ENCODE measurements around the gene MAP6. TPM values are rescaled to one million over a fixed set of nuclear protein-coding genes. Genes with fewer than 3 reads are reported as not detected.

MAP6 gene
- total and polyA plus RNA-seq, 2 of the 13 experiments (the other 11 are each of a cell fraction or from before 2014, with no cell fraction given): 0.04 TPM; not detected in 1

DNA sequence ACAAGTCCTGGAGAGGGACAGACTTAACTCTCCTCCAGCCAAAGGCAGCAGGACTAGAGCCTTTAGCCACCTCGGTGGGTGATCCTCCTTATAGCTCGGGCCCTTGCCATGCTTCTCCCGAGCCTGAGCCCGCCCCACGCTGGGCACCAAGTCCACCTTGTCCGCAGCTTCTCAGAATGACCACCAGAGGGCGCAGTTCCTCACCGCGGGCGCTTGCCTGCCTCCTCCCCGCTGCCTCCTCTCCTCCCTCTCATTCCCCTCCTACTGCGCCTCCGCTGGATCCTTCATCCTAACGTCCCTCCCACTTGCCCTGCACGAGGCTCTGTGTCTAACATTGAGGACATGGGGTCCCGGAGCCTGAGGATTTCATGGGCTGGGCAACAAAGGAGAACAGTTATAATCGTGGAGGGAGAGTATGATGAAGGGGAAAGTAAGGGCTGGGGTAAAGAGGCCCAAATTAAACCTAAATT, 37.5 kb upstream of the MAP6 start (continued):
- TF ChIP-seq, protein P1, sequence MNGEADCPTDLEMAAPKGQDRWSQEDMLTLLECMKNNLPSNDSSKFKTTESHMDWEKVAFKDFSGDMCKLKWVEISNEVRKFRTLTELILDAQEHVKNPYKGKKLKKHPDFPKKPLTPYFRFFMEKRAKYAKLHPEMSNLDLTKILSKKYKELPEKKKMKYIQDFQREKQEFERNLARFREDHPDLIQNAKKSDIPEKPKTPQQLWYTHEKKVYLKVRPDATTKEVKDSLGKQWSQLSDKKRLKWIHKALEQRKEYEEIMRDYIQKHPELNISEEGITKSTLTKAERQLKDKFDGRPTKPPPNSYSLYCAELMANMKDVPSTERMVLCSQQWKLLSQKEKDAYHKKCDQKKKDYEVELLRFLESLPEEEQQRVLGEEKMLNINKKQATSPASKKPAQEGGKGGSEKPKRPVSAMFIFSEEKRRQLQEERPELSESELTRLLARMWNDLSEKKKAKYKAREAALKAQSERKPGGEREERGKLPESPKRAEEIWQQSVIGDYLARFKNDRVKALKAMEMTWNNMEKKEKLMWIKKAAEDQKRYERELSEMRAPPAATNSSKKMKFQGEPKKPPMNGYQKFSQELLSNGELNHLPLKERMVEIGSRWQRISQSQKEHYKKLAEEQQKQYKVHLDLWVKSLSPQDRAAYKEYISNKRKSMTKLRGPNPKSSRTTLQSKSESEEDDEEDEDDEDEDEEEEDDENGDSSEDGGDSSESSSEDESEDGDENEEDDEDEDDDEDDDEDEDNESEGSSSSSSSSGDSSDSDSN (CRISPR knock-in tag; IDR thresholded peaks at IDR 0.05): peak; percentile 40; the same call in 1 of the 2 replicates
- TF ChIP-seq, protein P2, sequence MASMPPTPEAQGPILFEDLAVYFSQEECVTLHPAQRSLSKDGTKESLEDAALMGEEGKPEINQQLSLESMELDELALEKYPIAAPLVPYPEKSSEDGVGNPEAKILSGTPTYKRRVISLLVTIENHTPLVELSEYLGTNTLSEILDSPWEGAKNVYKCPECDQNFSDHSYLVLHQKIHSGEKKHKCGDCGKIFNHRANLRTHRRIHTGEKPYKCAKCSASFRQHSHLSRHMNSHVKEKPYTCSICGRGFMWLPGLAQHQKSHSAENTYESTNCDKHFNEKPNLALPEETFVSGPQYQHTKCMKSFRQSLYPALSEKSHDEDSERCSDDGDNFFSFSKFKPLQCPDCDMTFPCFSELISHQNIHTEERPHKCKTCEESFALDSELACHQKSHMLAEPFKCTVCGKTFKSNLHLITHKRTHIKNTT (CRISPR knock-in tag; IDR thresholded peaks at IDR 0.05): no peak
- TF ChIP-seq, protein P3, sequence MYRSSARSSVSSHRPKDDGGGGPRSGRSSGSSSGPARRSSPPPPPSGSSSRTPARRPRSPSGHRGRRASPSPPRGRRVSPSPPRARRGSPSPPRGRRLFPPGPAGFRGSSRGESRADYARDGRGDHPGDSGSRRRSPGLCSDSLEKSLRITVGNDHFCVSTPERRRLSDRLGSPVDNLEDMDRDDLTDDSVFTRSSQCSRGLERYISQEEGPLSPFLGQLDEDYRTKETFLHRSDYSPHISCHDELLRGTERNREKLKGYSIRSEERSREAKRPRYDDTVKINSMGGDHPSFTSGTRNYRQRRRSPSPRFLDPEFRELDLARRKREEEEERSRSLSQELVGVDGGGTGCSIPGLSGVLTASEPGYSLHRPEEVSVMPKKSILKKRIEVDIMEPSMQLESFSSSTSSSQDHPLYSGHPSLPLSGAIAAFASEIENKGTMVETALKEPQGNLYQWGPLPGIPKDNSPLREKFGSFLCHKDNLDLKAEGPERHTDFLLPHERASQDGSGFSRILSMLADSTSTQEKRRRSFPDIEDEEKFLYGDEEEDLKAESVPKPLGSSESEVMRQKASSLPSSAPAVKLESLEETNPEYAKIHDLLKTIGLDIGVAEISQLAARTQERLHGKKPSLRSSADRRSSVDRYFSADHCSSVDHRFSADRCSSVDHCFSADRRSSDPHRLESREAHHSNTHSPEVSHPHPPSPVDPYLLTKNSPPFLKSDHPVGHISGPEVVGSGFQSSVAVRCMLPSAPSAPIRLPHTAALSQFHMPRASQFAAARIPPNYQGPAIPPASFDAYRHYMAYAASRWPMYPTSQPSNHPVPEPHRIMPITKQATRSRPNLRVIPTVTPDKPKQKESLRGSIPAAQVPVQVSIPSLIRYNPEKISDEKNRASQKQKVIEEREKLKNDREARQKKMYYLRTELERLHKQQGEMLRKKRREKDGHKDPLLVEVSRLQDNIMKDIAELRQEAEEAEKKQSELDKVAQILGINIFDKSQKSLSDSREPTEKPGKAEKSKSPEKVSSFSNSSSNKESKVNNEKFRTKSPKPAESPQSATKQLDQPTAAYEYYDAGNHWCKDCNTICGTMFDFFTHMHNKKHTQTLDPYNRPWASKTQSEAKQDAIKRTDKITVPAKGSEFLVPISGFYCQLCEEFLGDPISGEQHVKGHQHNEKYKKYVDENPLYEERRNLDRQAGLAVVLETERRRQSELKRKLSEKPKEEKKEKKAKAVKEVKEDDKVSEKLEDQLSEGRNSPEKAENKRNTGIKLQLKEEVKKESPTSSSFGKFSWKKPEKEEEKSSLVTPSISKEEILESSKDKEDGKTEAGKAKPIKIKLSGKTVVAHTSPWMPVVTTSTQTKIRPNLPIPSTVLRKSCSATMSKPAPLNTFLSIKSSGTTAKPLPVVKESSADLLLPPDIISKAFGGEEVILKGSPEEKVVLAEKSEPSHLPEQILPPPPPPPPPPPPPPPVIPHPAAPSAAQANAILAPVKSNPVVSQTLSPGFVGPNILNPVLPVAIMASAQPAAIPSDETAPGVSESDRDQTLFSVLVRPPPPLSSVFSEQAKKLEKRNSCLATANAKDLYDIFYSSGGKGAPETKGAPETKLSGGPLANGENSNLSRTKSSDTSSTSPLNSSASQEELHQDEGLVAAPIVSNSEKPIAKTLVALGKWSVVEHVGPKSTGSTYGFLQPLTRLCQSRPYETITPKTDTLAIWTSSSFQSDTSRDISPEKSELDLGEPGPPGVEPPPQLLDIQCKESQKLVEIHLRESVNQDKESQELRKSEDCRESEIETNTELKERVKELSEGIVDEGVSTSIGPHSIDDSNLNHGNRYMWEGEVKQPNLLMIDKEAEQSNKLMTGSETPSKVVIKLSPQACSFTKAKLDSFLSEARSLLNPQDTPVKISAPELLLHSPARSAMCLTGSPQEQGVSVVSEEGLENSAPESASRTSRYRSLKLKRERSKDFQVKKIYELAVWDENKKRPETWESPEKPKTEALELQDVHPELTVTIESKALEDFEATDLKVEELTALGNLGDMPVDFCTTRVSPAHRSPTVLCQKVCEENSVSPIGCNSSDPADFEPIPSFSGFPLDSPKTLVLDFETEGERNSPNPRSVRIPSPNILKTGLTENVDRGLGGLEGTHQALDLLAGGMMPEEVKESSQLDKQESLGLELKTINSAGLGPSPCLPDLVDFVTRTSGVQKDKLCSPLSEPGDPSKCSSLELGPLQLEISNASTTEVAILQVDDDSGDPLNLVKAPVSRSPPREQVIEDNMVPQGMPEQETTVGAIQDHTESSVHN (CRISPR knock-in tag; IDR thresholded peaks at IDR 0.05): no peak
- TF ChIP-seq RARG (CRISPR knock-in tag; IDR thresholded peaks at IDR 0.05; ENCODE audit: low read depth) (no peak), NFRKB (IDR thresholded peaks at IDR 0.05) (no peak), ZNF232 (CRISPR knock-in tag; IDR thresholded peaks at IDR 0.05; ENCODE audit: borderline replicate concordance) (no peak), SNAI1 (CRISPR knock-in tag; IDR thresholded peaks at IDR 0.05; ENCODE audit: borderline replicate concordance) (no peak), ZNF572 (CRISPR knock-in tag; IDR thresholded peaks at IDR 0.05) (0 out of 2 replicates have a peak, but pooled peaks have one; percentile 54), ZNF772 (CRISPR knock-in tag; IDR thresholded peaks at IDR 0.05) (peak; percentile 58; the same call in 1 of the 2 replicates), DMAP1 (CRISPR knock-in tag; IDR thresholded peaks at IDR 0.05) (0 out of 2 replicates have a peak, but pooled peaks have one; percentile 28), CREM (IDR thresholded peaks at IDR 0.05) (no peak), CREM (CRISPR knock-in tag; IDR thresholded peaks at IDR 0.05) (no peak), EEA1 (CRISPR knock-in tag; IDR thresholded peaks at IDR 0.05; ENCODE audit: borderline replicate concordance) (no peak), ELF4 (CRISPR knock-in tag; IDR thresholded peaks at IDR 0.05; ENCODE audit: borderline replicate concordance) (no peak), CHCHD3 (CRISPR knock-in tag; IDR thresholded peaks at IDR 0.05) (no peak)
- TF ChIP-seq, protein P4, sequence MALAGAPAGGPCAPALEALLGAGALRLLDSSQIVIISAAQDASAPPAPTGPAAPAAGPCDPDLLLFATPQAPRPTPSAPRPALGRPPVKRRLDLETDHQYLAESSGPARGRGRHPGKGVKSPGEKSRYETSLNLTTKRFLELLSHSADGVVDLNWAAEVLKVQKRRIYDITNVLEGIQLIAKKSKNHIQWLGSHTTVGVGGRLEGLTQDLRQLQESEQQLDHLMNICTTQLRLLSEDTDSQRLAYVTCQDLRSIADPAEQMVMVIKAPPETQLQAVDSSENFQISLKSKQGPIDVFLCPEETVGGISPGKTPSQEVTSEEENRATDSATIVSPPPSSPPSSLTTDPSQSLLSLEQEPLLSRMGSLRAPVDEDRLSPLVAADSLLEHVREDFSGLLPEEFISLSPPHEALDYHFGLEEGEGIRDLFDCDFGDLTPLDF (CRISPR knock-in tag; IDR thresholded peaks at IDR 0.05): no peak
